ENCODE measurements around the gene PPHLN1.

The PPHLN1 gene

GRCh38 chr12:42482041-42482747, 156.2 kb downstream of the PPHLN1 start:
- no peak for DNase-seq (ENCODE audit: low read depth)

DNA sequence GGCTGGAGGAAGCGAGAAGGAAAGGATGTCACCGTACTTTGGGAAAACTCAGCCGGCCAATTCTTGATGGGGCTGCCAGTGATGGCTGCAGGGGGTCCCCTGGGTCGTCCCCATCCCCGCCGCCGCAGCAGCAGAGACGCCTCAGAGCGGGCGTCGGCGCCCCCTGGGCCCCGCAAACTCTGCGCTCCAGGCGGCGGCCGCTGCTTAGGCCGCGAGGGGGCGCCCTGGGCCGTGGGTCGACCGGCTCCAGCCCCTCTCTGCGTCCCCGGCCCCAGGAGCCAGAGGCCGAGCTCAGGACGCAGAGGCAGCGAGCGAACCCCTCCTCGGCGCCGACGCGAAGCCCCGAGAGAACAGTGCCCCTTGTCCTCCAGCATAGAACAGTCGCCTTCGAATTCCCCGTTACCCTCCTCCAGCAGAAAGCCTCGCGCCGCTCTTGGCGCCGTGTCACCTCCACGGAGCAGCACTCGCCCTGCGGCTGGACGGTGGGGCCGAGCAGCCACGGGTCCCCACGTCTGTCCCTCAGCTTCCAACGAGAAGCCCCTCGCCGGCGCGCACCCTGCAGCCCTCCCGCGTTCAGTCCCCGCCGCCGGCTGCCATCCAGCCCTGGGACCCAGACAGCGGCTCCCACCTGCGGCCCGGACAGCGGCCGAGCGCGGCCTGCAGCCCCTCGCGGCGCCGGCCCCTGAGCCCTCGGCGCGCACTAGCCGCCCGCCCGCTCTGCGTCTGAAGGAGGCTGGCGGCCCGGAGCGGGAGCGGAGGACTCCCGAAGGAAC, 157.0 kb downstream of the PPHLN1 start:
- no peak for DNase-seq (ENCODE audit: low read depth)

DNA sequence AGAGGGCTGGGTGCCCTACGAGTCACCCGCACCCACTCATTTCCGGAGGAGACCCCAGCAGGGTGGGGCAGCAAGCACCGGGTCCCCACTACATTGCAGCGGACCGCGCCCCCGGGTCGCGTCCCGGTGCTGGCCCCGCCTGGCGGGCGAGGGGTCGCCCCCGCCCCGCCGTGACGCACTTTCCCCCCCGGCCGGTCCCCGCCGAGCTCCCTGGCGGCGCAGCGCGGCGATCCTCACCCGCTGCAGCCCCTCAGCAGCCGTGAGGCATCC, 157.5 kb downstream of the PPHLN1 start:
- no peak for DNase-seq (ENCODE audit: low read depth)

DNA sequence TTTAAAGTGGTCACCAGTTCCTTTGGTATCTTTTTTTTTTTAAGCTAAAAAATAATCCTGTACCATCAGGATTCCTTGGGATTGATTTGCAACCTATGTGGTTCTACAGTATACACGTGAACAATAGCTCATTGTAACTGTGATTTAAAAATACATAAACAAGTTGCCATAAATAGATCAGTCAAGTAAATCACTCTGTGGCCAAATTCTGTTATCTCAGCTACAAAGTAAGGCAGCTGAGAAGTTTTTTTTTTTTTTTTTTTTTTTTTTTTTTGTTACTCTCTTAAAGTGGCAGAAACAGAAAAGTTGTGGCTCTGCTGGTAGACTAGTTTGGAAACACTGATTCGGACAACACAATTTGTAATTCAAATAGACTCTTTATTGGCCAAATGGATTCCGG, 159.0 kb downstream of the PPHLN1 start:
- no peak for DNase-seq (ENCODE audit: low read depth)

DNA sequence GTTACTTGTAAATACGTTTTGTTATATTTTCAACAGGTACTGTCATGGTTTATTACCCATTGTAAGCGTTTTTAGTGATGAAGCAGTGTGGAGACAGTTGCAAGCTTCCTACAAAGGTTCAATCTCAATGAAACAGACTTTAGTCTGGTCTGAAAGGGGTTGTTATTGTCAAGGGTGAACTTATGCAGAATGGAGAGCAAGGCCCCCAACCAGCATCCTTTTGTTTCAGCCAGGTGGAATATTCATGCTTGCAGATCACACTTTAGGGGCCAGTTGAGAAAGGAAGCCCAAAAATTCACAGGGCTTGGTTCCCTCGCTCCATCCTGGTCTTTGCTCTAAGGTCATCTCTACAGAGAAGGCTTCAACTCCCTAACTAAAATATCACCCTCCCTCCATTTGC, 159.9 kb downstream of the PPHLN1 start:
- DNase-seq (ENCODE audit: low read depth): no peak

DNA sequence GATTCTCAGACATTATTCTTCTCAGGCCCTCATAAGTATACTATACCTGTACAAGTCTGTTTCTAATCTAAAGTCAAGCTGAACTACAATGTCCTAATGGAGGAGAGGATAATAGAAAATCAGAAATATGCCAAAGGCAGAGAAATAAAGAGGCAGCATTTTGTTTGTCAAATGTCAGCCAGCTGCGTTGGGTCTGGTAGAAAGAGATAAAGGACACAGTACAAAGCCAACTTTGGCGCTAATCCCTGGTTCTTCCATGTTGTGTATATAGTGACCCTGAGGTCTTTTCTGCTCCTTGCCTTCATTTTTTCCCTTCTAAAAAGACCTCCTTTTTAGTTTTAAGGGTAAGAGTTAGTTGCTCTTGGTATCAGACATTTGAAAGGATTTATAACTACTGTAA, 160.4 kb downstream of the PPHLN1 start:
- no peak for DNase-seq (ENCODE audit: low read depth)

DNA sequence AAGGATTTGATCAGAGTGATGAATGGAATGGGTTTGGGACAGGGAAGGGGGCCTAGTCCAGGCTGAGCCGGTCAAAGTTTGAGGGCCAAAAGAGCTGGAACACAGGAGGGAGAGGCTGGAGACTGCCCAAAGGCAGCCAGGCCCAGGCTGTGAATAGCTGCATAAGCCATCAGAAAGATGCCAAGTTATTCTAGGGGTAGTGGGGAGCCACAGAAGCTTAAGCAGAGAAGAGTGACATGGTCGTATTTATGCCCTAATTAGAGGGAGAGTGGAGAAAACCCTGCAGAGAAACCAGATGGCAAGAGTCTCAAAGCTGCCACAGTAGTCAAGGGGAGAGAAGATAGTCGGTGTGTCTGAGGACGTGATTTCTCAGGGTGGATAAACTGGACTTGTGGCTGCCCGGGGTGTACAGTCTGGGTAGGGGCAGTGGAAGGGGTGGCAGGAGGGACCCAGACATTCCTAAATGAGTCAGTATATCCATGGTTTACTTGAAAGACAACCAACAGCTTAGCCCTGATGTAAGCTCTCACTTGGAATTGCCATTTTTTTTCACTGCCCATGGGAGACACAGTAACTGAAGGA, 164.4 kb downstream of the PPHLN1 start:
- DNase-seq (ENCODE audit: low read depth): no peak
